Mesenchymal stem cell (in vitro differentiated cells and primary cell): Measurements from ENCODE around the gene FGF22.
A peak's percentile ranks its signal among the peaks of the same experiment; 100 is the strongest.

Experiments used
- DNase-seq: peaks from one replicate; pipeline ENCODE4 v3.0.0-alpha.2; 2013
- H2AFZ ChIP-seq: one replicate; pipeline ENCODE4 v1.6.1; 2013; ENCODE audit warnings: low read depth, mild to moderate bottlenecking, control low read depth, inconsistent platforms, low read length, moderate library complexity
- H2AK5ac ChIP-seq: 2 replicates; pipeline ENCODE4 v1.6.1; 2013; ENCODE audit warnings: low read length, moderate library complexity, mild to moderate bottlenecking, inconsistent platforms; ENCODE audit not compliant: severe bottlenecking
- H2BK120ac ChIP-seq: one replicate; pipeline ENCODE4 v1.6.1; 2013; ENCODE audit warnings: low read depth, mild to moderate bottlenecking, inconsistent platforms, low read length, moderate library complexity
- H2BK12ac ChIP-seq, 2 experiments: one replicate each; pipeline ENCODE4 v1.6.1; 2013; ENCODE audit warnings: inconsistent platforms in 2 of 2, low read length in 2 of 2, mild to moderate bottlenecking in 2 of 2, moderate library complexity in 2 of 2, control low read depth in 1 of 2
- H2BK15ac ChIP-seq: one replicate; pipeline ENCODE4 v1.6.1; 2013; ENCODE audit warnings: mild to moderate bottlenecking, low read depth, inconsistent platforms; ENCODE audit not compliant: poor library complexity, severe bottlenecking
- H2BK5ac ChIP-seq: 2 replicates; pipeline ENCODE4 v1.6.1; 2013; ENCODE audit warnings: low read depth, mild to moderate bottlenecking, low read length, control low read depth, inconsistent platforms; ENCODE audit not compliant: poor library complexity, severe bottlenecking
- H3K14ac ChIP-seq, 2 experiments: one replicate each; pipeline ENCODE4 v1.6.1; 2013; ENCODE audit warnings: inconsistent platforms in 2 of 2, low read length in 2 of 2, control low read depth in 1 of 2, mild to moderate bottlenecking in 1 of 2, moderate library complexity in 1 of 2
- H3K18ac ChIP-seq, 2 experiments: one replicate each; pipeline ENCODE4 v1.6.1; 2013; ENCODE audit warnings: inconsistent platforms in 2 of 2, low read length in 2 of 2, control low read depth in 1 of 2, low read depth in 1 of 2, mild to moderate bottlenecking in 1 of 2
- H3K23ac ChIP-seq, 2 experiments: one replicate each; pipeline ENCODE4 v1.6.1; 2013; ENCODE audit warnings: inconsistent platforms in 2 of 2, low read length in 2 of 2, mild to moderate bottlenecking in 2 of 2, moderate library complexity in 2 of 2, control low read depth in 1 of 2
- H3K27ac ChIP-seq: 2 replicates; pipeline ENCODE4 v1.5.1; 2013; ENCODE audit warnings: mild to moderate bottlenecking, moderate library complexity, low read length, control low read depth, inconsistent platforms; ENCODE audit not compliant: poor library complexity, severe bottlenecking
- H3K27me3 ChIP-seq, 2 experiments: 2 replicates each; pipeline versions ENCODE4 v1.6.1 to v1.7.0; 2013; ENCODE audit warnings: low read length in 2 of 2, mild to moderate bottlenecking in 2 of 2, moderate library complexity in 2 of 2, control low read depth in 1 of 2, inconsistent platforms in 1 of 2; ENCODE audit not compliant: control insufficient read depth in 1 of 2, insufficient read depth in 1 of 2
- H3K36me3 ChIP-seq, 2 experiments: 2 replicates each; pipeline versions ENCODE4 v1.6.1 to v1.7.0; 2013; ENCODE audit warnings: low read length in 2 of 2, control low read depth in 1 of 2, inconsistent platforms in 1 of 2, low read depth in 1 of 2, mild to moderate bottlenecking in 1 of 2; ENCODE audit not compliant: insufficient read depth in 2 of 2, control insufficient read depth in 1 of 2
- H3K4ac ChIP-seq, 2 experiments: one replicate each; pipeline ENCODE4 v1.6.1; 2013; ENCODE audit warnings: inconsistent platforms in 2 of 2, low read length in 2 of 2, mild to moderate bottlenecking in 2 of 2, moderate library complexity in 2 of 2, control low read depth in 1 of 2, low read depth in 1 of 2
- H3K4me1 ChIP-seq: 2 replicates; pipeline ENCODE4 v1.6.1; 2013; ENCODE audit warnings: low read depth, low read length, control low read depth; ENCODE audit not compliant: control insufficient read depth, insufficient read depth
- H3K4me2 ChIP-seq: 2 replicates; pipeline ENCODE4 v1.6.1; 2013; ENCODE audit warnings: low read length, mild to moderate bottlenecking, inconsistent platforms; ENCODE audit not compliant: poor library complexity, severe bottlenecking
- H3K4me3 ChIP-seq, 2 experiments: 2 replicates each; pipeline versions ENCODE4 v1.5.1 to v1.7.0; 2013; ENCODE audit warnings: low read length in 2 of 2, mild to moderate bottlenecking in 2 of 2, control low read depth in 1 of 2, low read depth in 1 of 2; ENCODE audit not compliant: insufficient read depth in 1 of 2
- H3K79me1 ChIP-seq: replicated peaks from 2 replicates; pipeline ENCODE4 v1.6.1; 2013; ENCODE audit warnings: mild to moderate bottlenecking, control low read depth, low read length, inconsistent platforms; ENCODE audit not compliant: poor library complexity, severe bottlenecking
- H3K9ac ChIP-seq: 2 replicates; pipeline ENCODE4 v1.7.0; 2013; ENCODE audit warnings: mild to moderate bottlenecking, low read length, moderate library complexity
- H3K9me3 ChIP-seq: 2 replicates; pipeline ENCODE4 v1.7.0; 2013; ENCODE audit warnings: mild to moderate bottlenecking, low read length; ENCODE audit not compliant: control insufficient read depth
- H4K8ac ChIP-seq: one replicate; pipeline ENCODE4 v1.6.1; 2013; ENCODE audit warnings: inconsistent platforms, mild to moderate bottlenecking, low read length, moderate library complexity
- H4K91ac ChIP-seq: one replicate; pipeline ENCODE4 v1.6.1; 2013; ENCODE audit warnings: mild to moderate bottlenecking, low read length, inconsistent platforms
- WGBS: methylation state at CpG from one replicate; pipeline ENCODE4 v1.1.7; 2013; ENCODE audit warnings: mixed read lengths; 5-methylcytosine and 5-hydroxymethylcytosine counted together

The FGF22 gene

GRCh38 chr19:678791-679388, 39.2 kb downstream of the FGF22 start:
- peak; percentile 12 for DNase-seq
- H2AK5ac ChIP-seq, result peak overlapping the region; percentile 20

DNA sequence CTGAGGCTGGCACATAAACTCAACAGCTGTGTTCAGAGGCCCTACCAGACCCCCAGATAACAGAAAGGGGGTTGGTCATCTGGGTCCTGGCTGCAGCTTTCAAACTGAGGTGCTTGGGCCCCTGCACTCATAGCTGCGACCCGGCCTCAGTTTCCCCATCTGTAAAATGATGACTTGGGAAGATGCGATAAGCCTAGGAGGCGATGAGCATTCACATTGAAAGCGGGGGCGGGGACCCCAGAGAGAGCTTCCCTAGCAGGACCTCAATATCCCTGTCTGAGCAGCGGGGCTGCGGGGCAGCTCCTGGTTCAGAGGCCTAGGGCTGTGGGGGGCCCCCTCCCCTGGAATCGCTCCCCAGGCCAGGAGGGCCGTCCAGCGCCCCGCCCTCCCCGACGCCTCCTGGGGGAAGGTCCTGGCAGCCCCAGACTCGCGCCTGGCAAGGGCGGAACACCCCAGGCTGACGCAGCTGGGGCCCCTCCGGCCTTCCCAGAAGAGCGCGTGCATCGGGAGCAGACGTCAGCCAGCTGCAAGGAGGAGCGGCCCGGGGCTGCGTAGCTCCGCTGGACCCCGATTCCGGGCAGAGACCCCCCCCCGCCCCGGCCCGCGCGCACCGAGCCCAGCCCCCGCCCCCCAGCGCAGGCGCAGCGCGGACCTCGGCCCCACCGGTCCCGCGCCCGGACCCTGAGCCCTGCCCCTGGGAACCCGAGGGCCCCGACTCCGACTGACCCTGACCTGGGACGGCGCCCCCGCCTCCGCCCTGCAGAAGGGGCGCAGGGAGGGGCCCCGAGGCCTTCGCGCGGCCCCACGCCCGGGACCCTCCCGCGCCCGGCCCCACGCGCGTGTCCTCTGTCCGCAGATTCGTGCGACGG, 40.0 kb downstream of the FGF22 start:
- Histone ChIP-seq H3K9me3 (no peaks in the 10 kb centered on the region), H2BK12ac (peak overlapping the region; percentile 43 to 73), H3K36me3 (peaks cover 0 to 22% of the 10 kb centered on the region in 2 experiments), H2AK5ac (peak overlapping the region; percentile 20), H2AFZ (peak overlapping the region; percentile 16), H3K4ac (peak overlapping the region; percentile 95 to 100), H3K14ac (peak overlapping the region; percentile 44 to 97), H2BK5ac (peak overlapping the region; percentile 76), H2BK120ac (peak overlapping the region; percentile 94), H4K8ac (peak overlapping the region; percentile 89), H3K23ac (peak overlapping the region in 1 of 2 experiments; percentile 90), H3K4me3 (peak overlapping the region; percentile 75 to 85), H3K27me3 (peaks cover 0 to 3% of the 10 kb centered on the region in 2 experiments), H3K18ac (peak overlapping the region; percentile 98 to 99), H4K91ac (peak overlapping the region; percentile 98), H3K4me1 (peaks cover 46% of the 10 kb centered on the region), H3K4me2 (peak overlapping the region; percentile 81), H3K27ac (peak overlapping the region; percentile 42), H3K9ac (peak overlapping the region; percentile 90), H2BK15ac (peak overlapping the region; percentile 94), H3K79me1 (peaks cover 5% of the 10 kb centered on the region)
- DNase-seq, result peak; percentile 90
- WGBS, result 7% methylated on average over 51 of the region's 69 CpGs

More at GRCh38 chr19:678791-679388, 39.2 kb downstream of the FGF22 start:
- H2BK12ac ChIP-seq, result peak overlapping the region in 1 of 2 experiments; percentile 7
- H3K4me2 ChIP-seq, result peak overlapping the region; percentile 81
- no peak overlapping the region for H3K27ac ChIP-seq
- peak overlapping the region; percentile 10 to 29 for H3K4ac ChIP-seq
- peak overlapping the region; percentile 19 for H4K91ac ChIP-seq
- peak overlapping the region; percentile 89 for H4K8ac ChIP-seq
- H3K14ac ChIP-seq, result no peak overlapping the region
- WGBS, result 80% methylated on average over 16 of the region's 16 CpGs
- peak overlapping the region; percentile 16 to 81 for H3K18ac ChIP-seq
- peak overlapping the region in 1 of 2 experiments; percentile 20 for H3K23ac ChIP-seq
- H2BK5ac ChIP-seq, result no peak overlapping the region
- H3K36me3 ChIP-seq, result peaks cover 0 to 25% of the 10 kb centered on the region in 2 experiments
- H3K4me3 ChIP-seq, result peak overlapping the region in 1 of 2 experiments; percentile 75
- H3K27me3 ChIP-seq, result peaks cover 0 to 3% of the 10 kb centered on the region in 2 experiments
- H3K9me3 ChIP-seq, result no peaks in the 10 kb centered on the region
- no peak overlapping the region for H2AFZ ChIP-seq
- H2BK120ac ChIP-seq, result peak overlapping the region; percentile 94
- H3K9ac ChIP-seq, result peak overlapping the region; percentile 90
- H2BK15ac ChIP-seq, result peak overlapping the region; percentile 13
- H3K4me1 ChIP-seq, result peaks cover 46% of the 10 kb centered on the region
- H3K79me1 ChIP-seq, result peaks cover 5% of the 10 kb centered on the region

- Histone ChIP-seq H2BK5ac (peak overlapping the region; percentile 76), H3K14ac (peak overlapping the region; percentile 44 to 97), H4K91ac (peak overlapping the region; percentile 98), H3K4me2 (peak overlapping the region; percentile 81), H3K27me3 (peaks cover 0 to 3% of the 10 kb centered on the region in 2 experiments), H3K9me3 (no peaks in the 10 kb centered on the region), H3K4me1 (peaks cover 41% of the 10 kb centered on the region), H2BK12ac (peak overlapping the region in 1 of 2 experiments; percentile 83), H3K23ac (peak overlapping the region in 1 of 2 experiments; percentile 90), H2AK5ac (no peak overlapping the region), H2AFZ (peak overlapping the region; percentile 16), H2BK120ac (peak overlapping the region; percentile 94), H3K9ac (peak overlapping the region; percentile 90), H3K18ac (peak overlapping the region; percentile 98 to 99), H3K27ac (peak overlapping the region; percentile 94), H3K36me3 (peaks cover 0 to 22% of the 10 kb centered on the region in 2 experiments), H3K4ac (peak overlapping the region; percentile 95 to 100), H2BK15ac (peak overlapping the region; percentile 94), H4K8ac (peak overlapping the region; percentile 89), H3K4me3 (peak overlapping the region; percentile 75 to 85), H3K79me1 (peaks cover 5% of the 10 kb centered on the region)
- 1% methylated on average over 64 of the region's 70 CpGs for WGBS
- DNase-seq, result peak; percentile 97
Observed at GRCh38 chr19:680287-681028, 40.8 kb downstream of the FGF22 start.
